ENCODE data around the gene MBNL3. TPM values are rescaled to one million over a fixed set of nuclear protein-coding genes. Genes with fewer than 3 reads are reported as not detected.

The MBNL3 gene
- total RNA-seq, 1 donor from 2014 or later = 10.4 TPM

DNA sequence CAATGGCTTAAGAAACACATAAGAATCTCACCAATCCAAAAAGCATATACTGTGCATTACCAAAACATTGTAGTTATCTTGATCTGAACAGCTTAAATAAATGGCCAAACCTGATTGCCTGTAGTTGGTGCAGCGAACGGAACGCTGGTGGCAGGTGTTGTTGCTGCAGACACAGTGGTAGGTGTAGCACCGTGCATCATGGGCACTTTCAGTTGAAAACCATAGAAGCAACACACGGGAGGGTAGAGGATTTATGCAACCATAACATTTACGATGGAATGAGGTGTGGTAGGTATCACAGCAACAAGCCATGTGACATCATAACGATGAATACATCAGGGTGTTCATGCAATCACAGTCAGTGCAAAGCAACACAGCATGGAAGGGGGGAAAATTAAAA lies 106.8 kb downstream of the MBNL3 start:
- H3K27ac Mint-ChIP-seq (ENCODE audit: unreplicated experiment) = no peak overlapping the region

DNA sequence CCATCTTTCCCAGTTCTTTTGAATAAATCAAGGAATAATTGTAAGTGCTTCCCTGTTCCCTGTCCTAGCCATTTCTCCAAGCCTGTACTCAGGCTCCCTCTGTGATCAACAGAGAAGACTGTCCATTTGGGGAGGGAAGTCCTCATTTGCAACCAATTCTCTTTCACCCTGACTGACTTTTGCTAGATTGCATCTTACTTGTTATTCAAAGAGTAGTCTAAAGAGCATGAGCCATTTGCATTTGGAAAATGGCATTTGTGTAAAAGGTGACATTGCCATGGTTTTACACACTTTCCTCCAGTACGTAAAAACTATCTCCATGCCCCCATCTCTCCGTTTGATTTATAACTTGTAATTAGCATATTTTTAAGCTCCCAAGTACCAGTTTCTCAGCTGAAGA lies 110.6 kb downstream of the MBNL3 start:
- no peak for DNase-seq (ENCODE audit: low spot score)
- Mint-ChIP-seq H3K4me3 (ENCODE audit: unreplicated experiment) (no peak overlapping the region), H3K9me3 (ENCODE audit: unreplicated experiment) (no peaks in the 10 kb centered on the region), H3K36me3 (ENCODE audit: low read depth, unreplicated experiment) (no peaks in the 10 kb centered on the region), H3K27me3 (ENCODE audit: unreplicated experiment) (no peaks in the 10 kb centered on the region), H3K27ac (ENCODE audit: unreplicated experiment) (no peak overlapping the region), H3K4me1 (ENCODE audit: unreplicated experiment) (no peaks in the 10 kb centered on the region)
- TF ChIP-seq, protein P1, sequence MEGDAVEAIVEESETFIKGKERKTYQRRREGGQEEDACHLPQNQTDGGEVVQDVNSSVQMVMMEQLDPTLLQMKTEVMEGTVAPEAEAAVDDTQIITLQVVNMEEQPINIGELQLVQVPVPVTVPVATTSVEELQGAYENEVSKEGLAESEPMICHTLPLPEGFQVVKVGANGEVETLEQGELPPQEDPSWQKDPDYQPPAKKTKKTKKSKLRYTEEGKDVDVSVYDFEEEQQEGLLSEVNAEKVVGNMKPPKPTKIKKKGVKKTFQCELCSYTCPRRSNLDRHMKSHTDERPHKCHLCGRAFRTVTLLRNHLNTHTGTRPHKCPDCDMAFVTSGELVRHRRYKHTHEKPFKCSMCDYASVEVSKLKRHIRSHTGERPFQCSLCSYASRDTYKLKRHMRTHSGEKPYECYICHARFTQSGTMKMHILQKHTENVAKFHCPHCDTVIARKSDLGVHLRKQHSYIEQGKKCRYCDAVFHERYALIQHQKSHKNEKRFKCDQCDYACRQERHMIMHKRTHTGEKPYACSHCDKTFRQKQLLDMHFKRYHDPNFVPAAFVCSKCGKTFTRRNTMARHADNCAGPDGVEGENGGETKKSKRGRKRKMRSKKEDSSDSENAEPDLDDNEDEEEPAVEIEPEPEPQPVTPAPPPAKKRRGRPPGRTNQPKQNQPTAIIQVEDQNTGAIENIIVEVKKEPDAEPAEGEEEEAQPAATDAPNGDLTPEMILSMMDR (IDR thresholded peaks at IDR 0.05; ENCODE audit: unreplicated experiment) = no peak

More for the DNA sequence above, 106.8 kb downstream of the MBNL3 start:
- no peak overlapping the region for H3K4me3 Mint-ChIP-seq (ENCODE audit: unreplicated experiment)
- TF ChIP-seq, protein P1 (IDR thresholded peaks at IDR 0.05; ENCODE audit: unreplicated experiment) = no peak
- no peak for DNase-seq (ENCODE audit: low spot score)
- no peaks in the 10 kb centered on the region for H3K36me3 Mint-ChIP-seq (ENCODE audit: low read depth, unreplicated experiment)
- H3K27me3 Mint-ChIP-seq (ENCODE audit: unreplicated experiment) = no peaks in the 10 kb centered on the region
- H3K9me3 Mint-ChIP-seq (ENCODE audit: unreplicated experiment) = no peaks in the 10 kb centered on the region
- no peaks in the 10 kb centered on the region for H3K4me1 Mint-ChIP-seq (ENCODE audit: unreplicated experiment)

DNA sequence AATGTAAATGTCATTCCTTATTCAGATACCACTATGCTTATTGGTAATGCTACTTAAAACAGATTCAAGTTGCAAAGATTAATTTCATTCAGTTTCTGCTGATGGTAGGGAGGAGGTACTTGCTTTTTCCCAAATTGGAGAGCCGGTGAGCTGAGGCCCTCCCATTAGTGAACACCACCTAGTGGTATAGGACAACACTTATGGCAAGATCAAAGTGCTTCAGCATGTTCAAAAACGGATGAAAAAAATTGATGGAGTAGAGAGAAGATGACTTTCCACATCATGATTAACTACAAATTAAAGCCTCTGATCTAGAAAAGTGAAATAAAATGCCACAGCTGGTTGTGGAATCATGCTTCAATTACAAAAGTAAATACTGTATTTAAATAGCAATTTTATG lies 112.9 kb downstream of the MBNL3 start:
- no peaks in the 10 kb centered on the region for H3K36me3 Mint-ChIP-seq (ENCODE audit: low read depth, unreplicated experiment)
- TF ChIP-seq, protein P1 (IDR thresholded peaks at IDR 0.05; ENCODE audit: unreplicated experiment) = no peak
- no peak for DNase-seq (ENCODE audit: low spot score)

DNA sequence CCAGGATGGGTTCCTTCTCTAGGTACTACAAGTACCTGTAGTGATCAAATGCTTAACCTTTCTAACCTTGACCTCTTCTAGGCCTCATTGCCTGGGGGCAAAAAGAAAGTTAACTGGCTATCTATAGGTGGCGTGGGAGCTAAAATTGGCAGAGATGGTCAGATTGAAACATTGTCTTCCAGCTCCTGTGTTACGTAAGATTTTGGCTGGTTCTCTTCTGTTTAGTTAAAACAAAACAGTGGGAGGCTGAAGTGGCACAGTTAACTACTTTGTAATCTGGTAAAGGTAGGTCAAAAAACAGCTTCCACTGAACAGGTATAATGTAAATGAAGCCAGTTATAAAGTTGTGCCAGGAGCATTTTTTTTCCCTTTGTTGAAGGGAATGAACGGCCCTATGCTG lies 115.2 kb downstream of the MBNL3 start:
- no peaks in the 10 kb centered on the region for H3K36me3 Mint-ChIP-seq (ENCODE audit: low read depth, unreplicated experiment)
- H3K4me1 Mint-ChIP-seq (ENCODE audit: unreplicated experiment) = no peaks in the 10 kb centered on the region
- H3K27me3 Mint-ChIP-seq (ENCODE audit: unreplicated experiment) = no peaks in the 10 kb centered on the region
- H3K9me3 Mint-ChIP-seq (ENCODE audit: unreplicated experiment) = no peaks in the 10 kb centered on the region
- DNase-seq (ENCODE audit: low spot score) = no peak
- no peak overlapping the region for H3K27ac Mint-ChIP-seq (ENCODE audit: unreplicated experiment)
- TF ChIP-seq, protein P1 (IDR thresholded peaks at IDR 0.05; ENCODE audit: unreplicated experiment) = no peak
- no peak overlapping the region for H3K4me3 Mint-ChIP-seq (ENCODE audit: unreplicated experiment)

More for the DNA sequence above, 112.9 kb downstream of the MBNL3 start:
- Mint-ChIP-seq H3K4me3 (ENCODE audit: unreplicated experiment) (no peak overlapping the region), H3K27me3 (ENCODE audit: unreplicated experiment) (no peaks in the 10 kb centered on the region), H3K4me1 (ENCODE audit: unreplicated experiment) (no peaks in the 10 kb centered on the region), H3K9me3 (ENCODE audit: unreplicated experiment) (no peaks in the 10 kb centered on the region), H3K27ac (ENCODE audit: unreplicated experiment) (no peak overlapping the region)

DNA sequence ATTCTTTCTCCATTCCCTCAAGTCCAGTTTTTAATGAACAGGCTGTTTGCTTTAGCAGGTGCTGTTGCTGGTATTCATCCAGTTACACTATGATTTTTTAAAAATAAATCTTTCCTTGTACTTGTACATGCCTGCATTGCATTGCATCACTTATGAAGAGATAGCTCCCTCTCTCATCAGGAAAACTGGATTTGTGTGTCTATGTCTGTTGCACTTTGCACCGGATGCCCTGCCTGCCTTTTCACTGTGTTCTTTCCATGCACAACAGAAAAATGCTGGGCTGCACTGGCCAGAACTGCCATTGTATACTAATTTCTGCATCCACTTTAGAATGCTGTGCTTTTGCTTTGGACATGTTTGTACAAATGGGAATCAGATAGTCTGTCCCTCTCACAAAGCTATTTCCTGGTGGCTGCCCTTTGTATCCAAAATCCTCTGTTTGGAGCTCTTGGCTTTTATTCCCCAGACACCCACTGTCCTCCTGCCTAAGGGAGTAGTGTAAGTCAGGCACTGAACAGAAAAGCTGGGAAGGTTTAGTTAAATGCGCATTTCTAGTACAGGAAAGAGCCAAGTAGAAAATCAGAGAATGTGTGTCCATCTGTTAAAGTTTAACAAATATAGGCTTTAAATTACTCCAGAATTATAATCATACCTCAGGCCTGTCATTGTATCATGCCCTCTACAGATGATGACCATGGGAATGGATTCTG lies 119.1 kb downstream of the MBNL3 start:
- no peak overlapping the region for H3K4me3 Mint-ChIP-seq (ENCODE audit: unreplicated experiment)
- H3K4me1 Mint-ChIP-seq (ENCODE audit: unreplicated experiment) = no peaks in the 10 kb centered on the region
- H3K27ac Mint-ChIP-seq (ENCODE audit: unreplicated experiment) = no peak overlapping the region
- no peak for DNase-seq (ENCODE audit: low spot score)
- H3K9me3 Mint-ChIP-seq (ENCODE audit: unreplicated experiment) = no peaks in the 10 kb centered on the region
- H3K27me3 Mint-ChIP-seq (ENCODE audit: unreplicated experiment) = no peaks in the 10 kb centered on the region
- TF ChIP-seq, protein P1 (IDR thresholded peaks at IDR 0.05; ENCODE audit: unreplicated experiment) = no peak
- no peaks in the 10 kb centered on the region for H3K36me3 Mint-ChIP-seq (ENCODE audit: low read depth, unreplicated experiment)
